ENCODE data around the gene ANKRD11.

ANKRD11 gene

GRCh38 chr16:89233678-89234490 is 256.5 kb downstream of the ANKRD11 start:
- no peak for DNase-seq (ENCODE audit: low spot score)

- no peak for DNase-seq (ENCODE audit: low spot score)
Observed at GRCh38 chr16:89232107-89232506, 258.3 kb downstream of the ANKRD11 start.

- no peak for DNase-seq (ENCODE audit: low spot score)
Observed at GRCh38 chr16:89230255-89230654, 260.1 kb downstream of the ANKRD11 start.

DNA sequence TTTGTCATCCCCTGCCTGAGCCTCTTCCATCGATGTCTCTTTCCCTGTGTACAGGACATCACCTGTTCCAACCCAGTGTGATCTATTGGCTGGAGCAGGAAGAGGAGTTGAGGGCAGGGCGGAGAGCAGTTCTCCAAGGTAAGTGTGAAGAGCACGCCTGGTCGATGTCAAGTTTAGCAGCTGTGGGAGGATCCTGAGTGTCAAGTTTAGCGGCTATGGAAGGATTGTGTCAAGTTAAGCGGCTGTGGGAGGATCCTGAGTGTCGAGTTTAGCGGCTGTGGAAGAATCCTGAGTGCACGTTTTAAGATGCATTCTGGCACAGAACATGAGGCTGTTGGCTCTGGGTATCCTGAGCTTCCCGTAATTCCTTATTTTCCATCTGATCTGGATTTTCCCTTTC is 265.7 kb downstream of the ANKRD11 start:
- DNase-seq (ENCODE audit: low spot score) = no peak

GRCh38 chr16:89222931-89223330 is 267.4 kb downstream of the ANKRD11 start:
- DNase-seq (ENCODE audit: low spot score) = no peak

DNA sequence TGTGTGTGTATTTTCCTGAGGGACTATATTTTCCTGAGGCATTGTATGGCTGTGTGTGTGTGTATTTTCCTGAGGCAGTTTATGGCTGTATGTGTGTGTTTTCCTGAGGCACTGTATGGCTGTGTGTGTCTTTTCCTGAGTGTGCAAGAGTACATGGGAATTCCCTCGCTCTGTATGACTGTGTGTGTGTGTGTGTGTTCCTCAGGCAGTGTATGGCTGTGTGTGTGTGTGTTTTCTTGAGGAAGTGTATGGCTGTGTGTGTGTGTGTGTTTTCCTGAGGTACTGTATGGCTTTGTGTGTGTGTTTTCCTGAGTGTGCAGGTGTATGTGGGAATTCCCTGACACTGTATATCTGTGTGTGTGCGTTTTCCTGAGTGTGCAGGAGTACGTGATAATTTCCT is 268.8 kb downstream of the ANKRD11 start:
- no peak for DNase-seq (ENCODE audit: low spot score)

GRCh38 chr16:89219365-89219764 is 271.0 kb downstream of the ANKRD11 start:
- DNase-seq (ENCODE audit: low spot score) = no peak
